Lower leg skin (tissue), 4 donors: ENCODE results near the gene PYCR2. TPM values are rescaled to one million over a fixed set of nuclear protein-coding genes. Genes with fewer than 3 reads are reported as not detected.

Source experiments
- DNase-seq, 2 donors: peaks; one replicate each; pipeline ENCODE4 v3.0.0-alpha.2; 2019; ENCODE audit warnings: low spot score in 2 of 2
- H3K4me3 ChIP-seq: fragments of 200-600 bp; sonication (generic); 2 replicates; pipeline ENCODE4 v1.5.1; 2017; ENCODE audit warnings: mild to moderate bottlenecking, low read depth; ENCODE audit not compliant: poor library complexity, severe bottlenecking
- POLR2A ChIP-seq, 2 donors: fragments of 450-650 bp; IDR thresholded peaks; one replicate each; pipeline ENCODE4 v1.6.1; 2016 to 2017; ENCODE audit warnings: antibody characterized with exemption in 2 of 2, mild to moderate bottlenecking in 1 of 2, moderate library complexity in 1 of 2
- WGBS, 2 donors: methylation state at CpG; one replicate each; pipeline ENCODE4 v1.1.5; 2018; 5-methylcytosine and 5-hydroxymethylcytosine counted together
- intact Hi-C: fragments of 100-400 bp; cut with DNase I; formaldehyde crosslinking; loops from one replicate; pipeline ENCODE4 v1.15.0; 2023; ENCODE audit warnings: low total_unique reads
- total RNA-seq, 4 donors: library from RNA; depleted of rRNA; stranded (reverse); fragments of >200 nt; gene quantifications; one replicate each; pipeline ENCODE4 v1.1.0, GENCODE V29; 2016
- TF ChIP-seq, protein P1 (sequence below), 3 donors: fragments of 450-650 bp; IDR thresholded peaks; one replicate each; pipeline ENCODE4 v1.5.1; 2016; ENCODE audit warnings: antibody characterized with exemption in 3 of 3, mild to moderate bottlenecking in 3 of 3, moderate library complexity in 2 of 3

Gene PYCR2
- total RNA-seq, 4 donors from 2014 or later, result 35.4 to 43.1 (median 37.9) TPM

DNA sequence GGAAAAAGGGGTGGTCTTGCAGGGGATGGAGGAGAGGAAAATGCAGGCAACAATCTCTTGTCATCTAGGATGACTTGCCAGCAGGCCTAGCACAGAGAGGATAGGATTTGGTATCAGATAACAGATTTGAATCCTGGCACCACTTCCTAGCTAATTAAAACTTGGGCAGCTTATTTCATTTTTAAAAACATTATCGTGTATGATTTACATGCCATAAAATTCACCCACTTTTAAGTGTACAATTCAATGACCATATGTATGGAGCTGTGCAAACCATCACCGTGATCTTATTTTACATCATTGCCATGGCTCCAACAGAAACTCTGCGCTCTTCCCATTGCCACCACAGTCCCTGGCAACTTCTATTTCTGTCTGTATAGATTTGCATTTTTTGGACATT lies 6.9 kb downstream of the PYCR2 start:
- intact Hi-C loops, result no loop called here
- TF ChIP-seq, protein P1, sequence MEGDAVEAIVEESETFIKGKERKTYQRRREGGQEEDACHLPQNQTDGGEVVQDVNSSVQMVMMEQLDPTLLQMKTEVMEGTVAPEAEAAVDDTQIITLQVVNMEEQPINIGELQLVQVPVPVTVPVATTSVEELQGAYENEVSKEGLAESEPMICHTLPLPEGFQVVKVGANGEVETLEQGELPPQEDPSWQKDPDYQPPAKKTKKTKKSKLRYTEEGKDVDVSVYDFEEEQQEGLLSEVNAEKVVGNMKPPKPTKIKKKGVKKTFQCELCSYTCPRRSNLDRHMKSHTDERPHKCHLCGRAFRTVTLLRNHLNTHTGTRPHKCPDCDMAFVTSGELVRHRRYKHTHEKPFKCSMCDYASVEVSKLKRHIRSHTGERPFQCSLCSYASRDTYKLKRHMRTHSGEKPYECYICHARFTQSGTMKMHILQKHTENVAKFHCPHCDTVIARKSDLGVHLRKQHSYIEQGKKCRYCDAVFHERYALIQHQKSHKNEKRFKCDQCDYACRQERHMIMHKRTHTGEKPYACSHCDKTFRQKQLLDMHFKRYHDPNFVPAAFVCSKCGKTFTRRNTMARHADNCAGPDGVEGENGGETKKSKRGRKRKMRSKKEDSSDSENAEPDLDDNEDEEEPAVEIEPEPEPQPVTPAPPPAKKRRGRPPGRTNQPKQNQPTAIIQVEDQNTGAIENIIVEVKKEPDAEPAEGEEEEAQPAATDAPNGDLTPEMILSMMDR (IDR thresholded peaks at IDR 0.05), result no peak
- no peak for TF ChIP-seq POLR2A (IDR thresholded peaks at IDR 0.05)
- DNase-seq, result no peak
- WGBS, 2 donors, result 73 to 78% methylated on average over 3 of the region's 3 CpGs
- no peak overlapping the region for H3K4me3 ChIP-seq

DNA sequence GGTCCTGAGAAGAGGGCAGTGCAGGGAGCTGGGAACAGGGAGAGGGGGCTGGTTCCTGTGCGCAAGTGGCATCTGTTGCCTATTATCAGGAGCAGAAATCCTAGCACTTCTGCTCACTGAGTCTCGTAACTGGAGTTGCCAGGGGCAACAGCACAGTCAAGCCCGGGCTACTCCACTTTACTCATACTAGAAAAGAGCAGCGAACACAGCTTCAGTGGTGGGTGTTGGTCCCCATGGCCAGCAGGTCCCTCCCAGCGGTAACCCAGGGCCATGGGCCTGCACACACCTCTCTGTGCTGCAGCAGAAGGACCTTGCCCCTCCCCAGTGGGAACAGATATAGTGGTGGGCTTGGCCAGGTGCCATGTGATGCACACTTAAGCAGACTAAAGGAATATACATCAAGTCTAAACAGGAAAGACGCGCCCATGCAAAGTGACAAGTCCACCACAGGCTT lies 8.5 kb downstream of the PYCR2 start:
- no peak for TF ChIP-seq POLR2A (IDR thresholded peaks at IDR 0.05)
- TF ChIP-seq, protein P1 (IDR thresholded peaks at IDR 0.05), result no peak
- intact Hi-C loops, result no loop called here
- no peak for DNase-seq
- WGBS, 2 donors, result 55 to 67% methylated on average over 7 of the region's 7 CpGs
- no peak overlapping the region for H3K4me3 ChIP-seq

DNA sequence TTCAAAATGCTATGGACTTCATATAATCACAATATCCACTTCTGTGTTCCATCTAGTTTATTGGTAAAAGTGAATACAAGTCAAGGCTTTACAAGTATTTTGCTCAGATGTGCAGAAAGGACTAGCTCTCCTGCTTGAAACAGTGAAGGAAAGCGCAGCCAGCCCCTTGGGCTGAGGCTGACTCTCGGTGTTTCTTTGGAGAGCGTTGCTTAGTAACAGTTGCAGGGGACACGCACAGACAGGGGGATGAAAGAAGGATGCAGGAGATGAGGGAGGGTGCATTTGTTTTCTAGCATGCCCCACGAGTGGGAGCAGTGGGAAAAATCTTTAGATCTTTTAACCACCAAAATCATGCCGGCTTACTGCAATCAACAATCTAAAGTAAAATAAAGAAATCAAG lies 9.1 kb downstream of the PYCR2 start:
- H3K4me3 ChIP-seq, result no peak overlapping the region
- WGBS, 2 donors, result 89 to 90% methylated on average over 6 of the region's 6 CpGs
- no peak for DNase-seq
- intact Hi-C loops, result no loop called here
- TF ChIP-seq, protein P1 (IDR thresholded peaks at IDR 0.05), result no peak
- no peak for TF ChIP-seq POLR2A (IDR thresholded peaks at IDR 0.05)

DNA sequence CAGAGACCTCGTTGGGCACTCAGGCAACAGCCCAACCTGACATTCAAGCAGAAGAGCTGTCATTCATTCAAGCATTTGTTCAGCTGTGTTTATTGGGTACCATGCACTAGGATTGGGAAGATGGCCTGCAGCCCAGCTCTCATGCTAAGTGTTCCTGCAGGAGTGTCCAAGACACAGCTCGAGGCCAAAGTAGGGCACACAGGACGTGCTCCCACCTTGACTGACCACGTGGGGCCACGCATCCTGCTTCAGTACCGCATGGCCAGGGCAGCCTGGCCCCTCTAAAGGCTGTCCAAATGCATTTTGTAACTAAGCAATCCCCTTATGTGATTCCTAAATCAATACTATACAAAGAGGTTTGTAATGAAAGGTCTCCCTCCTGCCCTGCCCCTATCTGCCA lies 9.7 kb downstream of the PYCR2 start:
- TF ChIP-seq, protein P1 (IDR thresholded peaks at IDR 0.05), result no peak
- no peak for TF ChIP-seq POLR2A (IDR thresholded peaks at IDR 0.05)
- WGBS, 2 donors, result 86 to 91% methylated on average over 6 of the region's 6 CpGs
- no peak for DNase-seq
- intact Hi-C loops, result no loop called here
- no peak overlapping the region for H3K4me3 ChIP-seq

DNA sequence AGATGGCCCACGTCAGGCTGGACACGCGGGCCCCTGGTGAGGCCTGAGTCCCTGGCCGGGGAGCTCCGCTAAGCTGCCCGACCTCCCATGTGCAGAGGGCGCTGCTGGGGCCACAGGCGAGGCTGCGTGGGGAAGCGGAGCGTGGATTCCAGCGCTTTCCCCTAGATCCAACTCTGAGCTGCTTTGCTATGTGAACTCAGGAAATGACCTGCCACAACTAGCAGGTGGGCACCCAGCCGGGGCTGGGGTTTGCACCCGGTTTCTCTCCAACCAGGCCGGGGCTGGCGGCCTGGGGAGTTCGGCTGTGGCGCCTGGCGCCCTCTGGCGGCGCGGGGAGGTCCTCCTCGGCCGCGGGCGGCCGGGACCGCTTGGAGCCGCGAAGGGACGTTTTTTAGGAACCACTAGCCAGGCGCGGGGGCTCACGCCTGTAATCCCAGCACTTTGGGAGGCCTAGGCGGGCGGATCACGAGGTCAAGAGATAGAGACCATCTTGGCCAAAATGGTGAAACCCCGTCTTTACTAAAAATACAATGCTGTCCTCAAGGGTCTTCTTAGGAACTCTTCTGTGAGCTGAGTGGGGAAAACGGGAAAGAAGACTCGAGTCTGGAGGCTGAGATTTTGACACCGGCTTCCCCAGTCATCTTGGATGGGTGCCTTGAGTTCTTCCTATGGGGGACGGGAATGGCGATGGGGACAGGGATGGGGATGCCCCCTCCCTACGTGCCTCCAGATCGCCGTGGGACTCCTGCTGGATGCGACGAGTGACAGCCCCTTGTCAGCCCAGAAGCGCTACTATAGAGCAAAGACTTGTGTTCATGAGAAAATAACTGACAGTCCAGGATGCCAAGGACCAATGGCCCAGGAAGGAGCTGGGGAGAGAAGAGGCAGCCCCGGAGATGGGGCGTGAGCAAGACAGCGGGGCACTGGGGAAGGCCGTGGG lies 12.6 kb downstream of the PYCR2 start:
- 52 to 53% methylated on average over 51 to 53 of the region's 53 CpGs for WGBS, 2 donors
- no peak for TF ChIP-seq POLR2A (IDR thresholded peaks at IDR 0.05)
- TF ChIP-seq, protein P1 (IDR thresholded peaks at IDR 0.05), result peak in 1 of 3 donors; percentile 25
- DNase-seq, result peak in 1 of 2 donors; percentile 93
- intact Hi-C loops, result no loop called here
- no peak overlapping the region for H3K4me3 ChIP-seq
